A549 (cell line): Measurements from ENCODE around the gene FRMD4A.

Source experiments
- CTCF ChIP-seq: fragments of >200 bp; sonication (Bioruptor Twin); formaldehyde crosslinking; IDR thresholded peaks from 3 replicates; pipeline ENCODE4 v1.5.1; 2016
- ESRRA ChIP-seq: fragments of 150-350 bp; IDR thresholded peaks from 2 replicates; pipeline ENCODE4 v1.6.1; 2014; ENCODE audit warnings: mild to moderate bottlenecking, low read length, borderline replicate concordance
- JUN ChIP-seq, 2 experiments: fragments of >200 bp; sonication (Bioruptor Twin); formaldehyde crosslinking; IDR thresholded peaks; 2 replicates in 1 of 2; 3 replicates in 1 of 2; pipeline ENCODE4 v1.6.1; 2016 to 2017
- JUNB ChIP-seq: fragments of >200 bp; sonication (Bioruptor Twin); formaldehyde crosslinking; IDR thresholded peaks from 2 replicates; pipeline ENCODE4 v1.6.1; 2016
- MAFK ChIP-seq: fragments of 450-650 bp; IDR thresholded peaks from 2 replicates; pipeline ENCODE4 v1.6.1; 2014; ENCODE audit not compliant: partially characterized antibody
- MAX ChIP-seq: IDR thresholded peaks from 2 replicates; pipeline ENCODE4 v1.6.1; 2012
- MAZ ChIP-seq: fragments of 150-350 bp; IDR thresholded peaks from 2 replicates; pipeline ENCODE4 v1.6.1; 2014; ENCODE audit warnings: antibody characterized with exemption, low read depth, low read length, borderline replicate concordance
- NPAS2 ChIP-seq: fragments of 250-450 bp; sonication (Bioruptor Pico); IDR thresholded peaks from 2 replicates; pipeline ENCODE4 v1.8.0; 2022; ENCODE audit warnings: mild to moderate bottlenecking, moderate library complexity, borderline replicate concordance
- NR3C1 ChIP-seq: fragments of >200 bp; sonication (Bioruptor Twin); formaldehyde crosslinking; IDR thresholded peaks from 3 replicates; pipeline ENCODE4 v1.6.1; 2017
- PBX3 ChIP-seq: IDR thresholded peaks from 2 replicates; pipeline ENCODE4 v1.6.1; 2012
- POLR2A ChIP-seq: IDR thresholded peaks from 2 replicates; pipeline ENCODE4 v1.6.1; 2012; ENCODE audit warnings: mild to moderate bottlenecking, low read length
- POLR2AphosphoS2 ChIP-seq: conservative IDR thresholded peaks from 2 replicates; pipeline ENCODE4 v1.6.1; 2012; ENCODE audit warnings: low read length, improper control_type of control experiment, inconsistent platforms
- RARB ChIP-seq: fragments of 250-450 bp; sonication (Bioruptor Pico); IDR thresholded peaks from 2 replicates; pipeline ENCODE4 v1.8.0; 2021; ENCODE audit warnings: mild to moderate bottlenecking, moderate library complexity
- SMC3 ChIP-seq: fragments of >200 bp; sonication (Bioruptor Twin); formaldehyde crosslinking; IDR thresholded peaks from 3 replicates; pipeline ENCODE4 v1.6.1; 2018; ENCODE audit warnings: inconsistent platforms

- TF ChIP-seq CTCF (no peak), JUN (IDR thresholded peaks at IDR 0.05) (no peak), POLR2A (no peak), SMC3 (no peak), ESRRA (no peak), RARB (CRISPR knock-in tag) (no peak), POLR2AphosphoS2 (no peak), JUNB (no peak), MAFK (no peak), PBX3 (no peak), NR3C1 (no peak), MAX (no peak), NPAS2 (no peak), MAZ (no peak)
These were observed 427.7 kb downstream of the FRMD4A start for GRCh38 chr10:13902868-13903587.
